Fibroblast of lung (primary cell): ENCODE measurements around the gene DGKQ. TPM values are rescaled to one million over a fixed set of nuclear protein-coding genes. Genes with fewer than 3 reads are reported as not detected.

Experiments used
- DNase-seq, 2 donors: peaks; one replicate each; pipeline versions ENCODE4 v3.0.0 to v3.0.0-alpha.2; 2010; ENCODE audit warnings: low read depth in 2 of 2
- H2AFZ ChIP-seq: 2 replicates; pipeline ENCODE4 v1.5.1; 2012; ENCODE audit warnings: low read length, control low read depth, inconsistent platforms
- H3K27ac ChIP-seq: 2 replicates; pipeline ENCODE4 v1.5.1; 2011; ENCODE audit warnings: low read length, control low read depth; ENCODE audit not compliant: insufficient read depth
- H3K27me3 ChIP-seq: 2 replicates; pipeline ENCODE4 v1.5.1; 2011; ENCODE audit warnings: mild to moderate bottlenecking, low read length; ENCODE audit not compliant: control insufficient read depth, insufficient read depth
- H3K36me3 ChIP-seq: 2 replicates; pipeline ENCODE4 v1.5.1; 2011; ENCODE audit warnings: low read length; ENCODE audit not compliant: control insufficient read depth, insufficient read depth
- H3K4me1 ChIP-seq: 2 replicates; pipeline ENCODE4 v1.5.1; 2011; ENCODE audit warnings: low read length; ENCODE audit not compliant: control insufficient read depth, insufficient read depth; ENCODE audit errors: extremely low read depth
- H3K4me2 ChIP-seq: 2 replicates; pipeline ENCODE4 v1.5.1; 2011; ENCODE audit warnings: low read length, control low read depth; ENCODE audit not compliant: insufficient read depth; ENCODE audit errors: extremely low read depth
- H3K4me3 ChIP-seq, 4 experiments: fragments of 200-600 bp in 1 of 4; sonication (generic) in 1 of 4; replicated peaks in 1 of 4; 2 replicates each; pipeline ENCODE4 v1.5.1; 2011 to 2016; ENCODE audit warnings: low read length in 4 of 4, low read depth in 3 of 4, mild to moderate bottlenecking in 3 of 4, control low read depth in 2 of 4, inconsistent platforms in 1 of 4, mixed read lengths in 1 of 4; ENCODE audit not compliant: insufficient read depth in 1 of 4; ENCODE audit errors: control extremely low read depth in 1 of 4
- H3K79me2 ChIP-seq: 2 replicates; pipeline ENCODE4 v1.5.1; 2012; ENCODE audit warnings: mild to moderate bottlenecking, low read length, inconsistent platforms; ENCODE audit not compliant: control insufficient read depth, insufficient read depth
- H3K9ac ChIP-seq: 2 replicates; pipeline ENCODE4 v1.5.1; 2011; ENCODE audit warnings: mild to moderate bottlenecking, low read length, control low read depth; ENCODE audit not compliant: insufficient read depth
- H3K9me3 ChIP-seq: 2 replicates; pipeline ENCODE4 v1.5.1; 2012; ENCODE audit warnings: low read depth, low read length; ENCODE audit not compliant: control insufficient read depth, insufficient read depth
- H4K20me1 ChIP-seq: 2 replicates; pipeline ENCODE4 v1.5.1; 2011; ENCODE audit warnings: low read length; ENCODE audit not compliant: control insufficient read depth, insufficient read depth; ENCODE audit errors: extremely low read depth
- EZH2 ChIP-seq: IDR thresholded peaks from 2 replicates; pipeline ENCODE4 v1.5.1; 2012; ENCODE audit warnings: low read length, control low read depth, mild to moderate bottlenecking; ENCODE audit errors: missing control alignments
- polyA plus RNA-seq, 2 donors: library from polyadenylated mRNA; depleted of rRNA in 1 of 2; stranded (reverse) in 1 of 2; unstranded in 1 of 2; fragments of >200 nt; gene quantifications; 2 replicates each; pipeline ENCODE4 v1.2.1, GENCODE V29; 2011 to 2012; ENCODE audit warnings: missing spikeins in 1 of 2
- total RNA-seq: library from RNA; depleted of rRNA; stranded (reverse); fragments of >200 nt; gene quantifications from 2 replicates; pipeline ENCODE4 v1.2.1, GENCODE V29; 2014
- TF ChIP-seq, protein P1 (sequence below), 2 donors: IDR thresholded peaks in 1 of 2; conservative IDR thresholded peaks in 1 of 2; 1 replicate in 1 of 2; 2 replicates in 1 of 2; pipeline ENCODE4 v1.5.1; 2011 to 2012; ENCODE audit warnings: low read length in 2 of 2, control low read depth in 1 of 2, inconsistent platforms in 1 of 2, low read depth in 1 of 2, mild to moderate bottlenecking in 1 of 2

The DGKQ gene
- total and polyA plus RNA-seq, 2 donors (not counting 1 experiment from before 2014, with no cell fraction given): 2.1 to 13.2 TPM

DNA sequence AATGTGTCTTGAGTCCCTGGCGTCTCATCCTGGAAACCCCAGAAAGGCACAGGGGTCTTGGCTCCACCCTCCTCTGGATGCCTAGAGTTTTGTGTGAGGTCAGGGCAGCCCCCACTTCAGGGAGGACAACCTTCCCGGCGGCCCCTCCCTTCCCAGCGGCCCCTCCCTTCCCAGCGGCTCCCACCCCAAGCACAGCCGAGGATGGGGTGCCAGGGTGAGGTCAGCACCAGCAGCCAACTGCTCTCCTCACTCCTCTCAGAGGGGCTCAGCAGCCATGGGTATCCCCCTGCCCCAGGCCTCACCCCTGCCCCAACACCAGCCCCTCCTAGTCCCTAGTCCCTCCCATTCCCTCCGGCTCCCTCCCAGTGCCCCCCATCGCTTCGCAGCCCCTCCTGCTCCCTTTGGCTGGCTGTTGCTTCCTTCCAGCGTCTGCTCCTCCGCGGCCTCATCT lies 17.4 kb downstream of the DGKQ start:
- DNase-seq: no peak
- no peaks in the 10 kb centered on the region for H3K4me1 ChIP-seq
- H3K4me2 ChIP-seq: no peak overlapping the region
- peaks cover 9% of the 10 kb centered on the region for H3K36me3 ChIP-seq
- no peak overlapping the region for H3K9ac ChIP-seq
- no peak overlapping the region for H2AFZ ChIP-seq
- no peak overlapping the region for H3K4me3 ChIP-seq
- no peaks in the 10 kb centered on the region for H3K9me3 ChIP-seq
- no peaks in the 10 kb centered on the region for H3K27me3 ChIP-seq
- H3K27ac ChIP-seq: no peak overlapping the region
- H4K20me1 ChIP-seq: no peaks in the 10 kb centered on the region
- no peaks in the 10 kb centered on the region for H3K79me2 ChIP-seq
- TF ChIP-seq, protein P1, sequence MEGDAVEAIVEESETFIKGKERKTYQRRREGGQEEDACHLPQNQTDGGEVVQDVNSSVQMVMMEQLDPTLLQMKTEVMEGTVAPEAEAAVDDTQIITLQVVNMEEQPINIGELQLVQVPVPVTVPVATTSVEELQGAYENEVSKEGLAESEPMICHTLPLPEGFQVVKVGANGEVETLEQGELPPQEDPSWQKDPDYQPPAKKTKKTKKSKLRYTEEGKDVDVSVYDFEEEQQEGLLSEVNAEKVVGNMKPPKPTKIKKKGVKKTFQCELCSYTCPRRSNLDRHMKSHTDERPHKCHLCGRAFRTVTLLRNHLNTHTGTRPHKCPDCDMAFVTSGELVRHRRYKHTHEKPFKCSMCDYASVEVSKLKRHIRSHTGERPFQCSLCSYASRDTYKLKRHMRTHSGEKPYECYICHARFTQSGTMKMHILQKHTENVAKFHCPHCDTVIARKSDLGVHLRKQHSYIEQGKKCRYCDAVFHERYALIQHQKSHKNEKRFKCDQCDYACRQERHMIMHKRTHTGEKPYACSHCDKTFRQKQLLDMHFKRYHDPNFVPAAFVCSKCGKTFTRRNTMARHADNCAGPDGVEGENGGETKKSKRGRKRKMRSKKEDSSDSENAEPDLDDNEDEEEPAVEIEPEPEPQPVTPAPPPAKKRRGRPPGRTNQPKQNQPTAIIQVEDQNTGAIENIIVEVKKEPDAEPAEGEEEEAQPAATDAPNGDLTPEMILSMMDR (conservative IDR thresholded peaks at IDR 0.05 in 1 of 2, IDR thresholded peaks at IDR 0.05 in 1 of 2; ENCODE audit: low read depth in 1 of 2, low read length in 2 of 2): no peak

DNA sequence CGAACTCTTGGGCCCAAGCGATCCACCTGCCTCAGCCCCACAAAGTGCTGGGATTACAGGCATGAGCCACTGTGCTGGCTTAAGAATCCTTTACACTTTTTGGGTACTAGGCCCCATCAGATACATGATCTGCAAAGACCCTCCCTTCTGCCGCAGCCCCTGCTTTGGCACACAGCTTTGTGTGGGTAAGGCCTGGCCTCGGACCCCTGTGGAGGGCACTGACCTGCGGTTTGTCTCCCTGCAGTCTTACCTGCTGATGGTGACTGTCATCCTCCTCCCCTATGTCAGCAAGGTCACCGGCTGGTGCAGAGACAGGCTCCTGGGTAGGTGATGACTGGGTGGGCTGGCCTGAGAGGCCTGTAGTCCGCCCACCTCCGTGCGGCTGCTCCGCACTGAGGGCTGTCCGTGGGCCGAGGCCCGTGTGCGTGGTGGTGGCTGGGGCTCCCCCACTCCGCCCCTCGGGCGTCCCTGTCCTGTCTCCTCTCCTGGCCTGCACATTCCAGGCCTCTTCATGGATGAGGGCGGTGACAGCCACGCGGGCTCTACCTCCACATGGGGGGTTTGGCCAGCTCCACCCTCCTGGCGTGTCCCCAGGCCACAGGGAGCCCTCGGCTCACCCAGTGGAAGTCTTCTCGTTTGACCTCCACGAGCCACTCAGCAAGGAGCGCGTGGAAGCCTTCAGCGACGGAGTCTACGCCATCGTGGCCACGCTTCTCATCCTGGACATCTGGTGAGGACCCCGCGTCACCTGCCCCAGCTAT lies 18.0 kb downstream of the DGKQ start:
- Histone ChIP-seq H3K4me2 (no peak overlapping the region), H3K9me3 (no peaks in the 10 kb centered on the region), H4K20me1 (no peaks in the 10 kb centered on the region), H2AFZ (no peak overlapping the region), H3K4me3 (no peak overlapping the region), H3K9ac (no peak overlapping the region), H3K4me1 (no peaks in the 10 kb centered on the region), H3K27me3 (no peaks in the 10 kb centered on the region), H3K36me3 (peaks cover 9% of the 10 kb centered on the region), H3K79me2 (no peaks in the 10 kb centered on the region), H3K27ac (no peak overlapping the region)
- DNase-seq: no peak
- TF ChIP-seq, protein P1 (conservative IDR thresholded peaks at IDR 0.05 in 1 of 2, IDR thresholded peaks at IDR 0.05 in 1 of 2; ENCODE audit: low read depth in 1 of 2, low read length in 2 of 2): no peak
- TF ChIP-seq EZH2: no peak

DNA sequence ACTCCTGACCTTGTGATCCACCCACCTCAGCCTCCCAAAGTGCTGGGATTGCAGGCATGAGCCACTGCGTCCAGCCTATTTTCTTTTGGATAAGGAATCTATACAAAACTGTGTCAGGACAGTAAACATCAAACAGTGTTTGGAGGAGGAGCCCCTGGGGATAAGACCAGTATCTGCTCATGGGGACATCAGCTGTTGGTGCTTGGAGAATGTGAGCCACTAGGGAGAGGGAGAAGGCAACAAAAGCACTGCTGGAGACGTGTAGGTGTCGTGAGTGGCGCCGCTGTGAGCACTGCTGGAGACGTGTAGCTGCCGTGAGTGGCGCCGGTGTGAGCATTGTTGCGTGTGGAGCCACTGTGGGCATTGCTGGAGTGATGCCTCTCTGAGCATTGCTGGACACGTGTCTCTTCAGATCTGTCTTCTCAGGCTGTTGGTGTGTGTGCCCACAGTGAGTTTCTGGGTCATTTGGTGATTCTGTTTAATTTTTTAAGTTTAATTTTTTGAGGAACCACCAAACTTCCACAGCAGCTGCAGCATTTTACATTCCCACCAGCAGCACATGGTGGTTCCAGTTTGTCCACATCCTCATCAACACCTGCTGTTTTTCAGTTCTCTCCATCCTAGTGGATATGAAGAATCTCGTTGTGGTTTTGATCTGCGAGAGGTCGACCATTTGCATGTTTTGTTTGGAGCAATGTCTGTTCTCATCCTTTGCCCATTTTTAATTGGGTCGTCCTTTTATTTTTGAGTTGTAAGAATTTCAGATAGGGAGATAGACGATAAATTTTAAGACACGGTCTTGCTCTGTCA lies 19.0 kb downstream of the DGKQ start:
- H3K4me2 ChIP-seq: no peak overlapping the region
- H2AFZ ChIP-seq: no peak overlapping the region
- H3K4me3 ChIP-seq: no peak overlapping the region
- no peak for TF ChIP-seq EZH2
- TF ChIP-seq, protein P1 (conservative IDR thresholded peaks at IDR 0.05 in 1 of 2, IDR thresholded peaks at IDR 0.05 in 1 of 2; ENCODE audit: low read depth in 1 of 2, low read length in 2 of 2): no peak
- no peaks in the 10 kb centered on the region for H3K4me1 ChIP-seq
- H3K27ac ChIP-seq: no peak overlapping the region
- H3K9ac ChIP-seq: no peak overlapping the region
- no peak for DNase-seq
- H3K36me3 ChIP-seq: peaks cover 5% of the 10 kb centered on the region
- H3K79me2 ChIP-seq: no peaks in the 10 kb centered on the region
- H3K9me3 ChIP-seq: no peaks in the 10 kb centered on the region
- no peaks in the 10 kb centered on the region for H4K20me1 ChIP-seq
- no peaks in the 10 kb centered on the region for H3K27me3 ChIP-seq
